ENCODE results near the gene TP53BP2.
"Not testable (repeated sequence)": the region's sequence is repeated elsewhere in the genome, so short reads cannot be mapped to it uniquely, and the experiment has no call there.

Gene TP53BP2

GRCh38 chr1:223845810-223846682 is at the start of gene TP53BP2:
Gene TP53BP2, minus strand, starts transcription at chr1:223845947. Its CDS starts 267 bp downstream, at chr1:223845680.
- peak; percentile 94 for DNase-seq (ENCODE audit: low spot score)

GRCh38 chr1:223890494-223890893 is 44.7 kb upstream of the TP53BP2 start:
- DNase-seq (ENCODE audit: low spot score), result not testable (repeated sequence)

- DNase-seq (ENCODE audit: low spot score), result not testable (repeated sequence)
Measured at GRCh38 chr1:223889319-223889718, 43.6 kb upstream of the TP53BP2 start.

GRCh38 chr1:223887747-223888418 is 42.1 kb upstream of the TP53BP2 start:
- DNase-seq (ENCODE audit: low spot score), result no peak

GRCh38 chr1:223886516-223886921 is 40.8 kb upstream of the TP53BP2 start:
- no peak for DNase-seq (ENCODE audit: low spot score)

GRCh38 chr1:223885614-223886013 is 39.9 kb upstream of the TP53BP2 start:
- DNase-seq (ENCODE audit: low spot score), result no peak

GRCh38 chr1:223878598-223879325 is 33.0 kb upstream of the TP53BP2 start:
- no peak for DNase-seq (ENCODE audit: low spot score)

- DNase-seq (ENCODE audit: low spot score), result no peak
Measured at GRCh38 chr1:223877804-223878203, 32.1 kb upstream of the TP53BP2 start.

GRCh38 chr1:223876590-223876989 is 30.8 kb upstream of the TP53BP2 start:
- no peak for DNase-seq (ENCODE audit: low spot score)

- DNase-seq (ENCODE audit: low spot score), result no peak
Measured at GRCh38 chr1:223873044-223873443, 27.3 kb upstream of the TP53BP2 start.

GRCh38 chr1:223872308-223872901 is 26.7 kb upstream of the TP53BP2 start:
- no peak for DNase-seq (ENCODE audit: low spot score)

- no peak for DNase-seq (ENCODE audit: low spot score)
Measured at GRCh38 chr1:223870617-223871574, 25.1 kb upstream of the TP53BP2 start.

- not testable (repeated sequence) for DNase-seq (ENCODE audit: low spot score)
Measured at GRCh38 chr1:223864599-223865368, 19.0 kb upstream of the TP53BP2 start.

- DNase-seq (ENCODE audit: low spot score), result no peak
Measured at GRCh38 chr1:223864084-223864483, 18.3 kb upstream of the TP53BP2 start.

GRCh38 chr1:223861904-223862303 is 16.2 kb upstream of the TP53BP2 start:
- no peak for DNase-seq (ENCODE audit: low spot score)

GRCh38 chr1:223860051-223860622 is 14.4 kb upstream of the TP53BP2 start:
- DNase-seq (ENCODE audit: low spot score), result no peak

GRCh38 chr1:223859058-223859457 is 13.3 kb upstream of the TP53BP2 start:
- no peak for DNase-seq (ENCODE audit: low spot score)

- no peak for DNase-seq (ENCODE audit: low spot score)
Measured at GRCh38 chr1:223856386-223856785, 10.6 kb upstream of the TP53BP2 start.

GRCh38 chr1:223853748-223854147 is 8.0 kb upstream of the TP53BP2 start:
- DNase-seq (ENCODE audit: low spot score), result no peak

- no peak for DNase-seq (ENCODE audit: low spot score)
Measured at GRCh38 chr1:223853275-223853674, 7.5 kb upstream of the TP53BP2 start.
